Upper lobe of right lung (tissue), 1 donor: ENCODE data around the gene FAM168B. TPM values are rescaled to one million over a fixed set of nuclear protein-coding genes. Genes with fewer than 3 reads are reported as not detected.
A peak's percentile ranks its signal among the peaks of the same experiment; 100 is the strongest.

Source experiments
- ATAC-seq: fragments of 200-7000 bp; cut with Tn5 transposase; one replicate; pipeline ENCODE4 v1.9.1; 2020; ENCODE audit warnings: mild to moderate bottlenecking, moderate library complexity
- DNase-seq: peaks from one replicate; pipeline ENCODE4 v3.0.0-alpha.2; 2020
- H3K27ac ChIP-seq: fragments of 200-600 bp; one replicate; pipeline ENCODE4 v1.8.0; 2022
- H3K27me3 ChIP-seq: fragments of 200-600 bp; one replicate; pipeline ENCODE4 v1.8.0; 2022; ENCODE audit warnings: mild to moderate bottlenecking
- H3K36me3 ChIP-seq: fragments of 200-600 bp; one replicate; pipeline ENCODE4 v1.8.0; 2022
- H3K4me1 ChIP-seq: fragments of 200-600 bp; one replicate; pipeline ENCODE4 v1.8.0; 2022
- H3K4me3 ChIP-seq: fragments of 200-600 bp; one replicate; pipeline ENCODE4 v1.8.0; 2022; ENCODE audit warnings: mild to moderate bottlenecking
- H3K9me3 ChIP-seq: fragments of 200-600 bp; one replicate; pipeline ENCODE4 v1.8.0; 2022
- intact Hi-C: fragments of 100-400 bp; cut with DNase I; formaldehyde crosslinking; loops from one replicate; pipeline ENCODE4 v1.11.0; 2022
- total RNA-seq: library from RNA; stranded (reverse); fragmentation: NEBNext Ultra II Directional; extraction: Animal tissue kit (Norgen Biotek cat#: 25700); gene quantifications from one replicate; pipeline ENCODE4 v1.2.1, GENCODE V29; 2021
- TF ChIP-seq, protein P1 (sequence below): fragments of 200-600 bp; IDR thresholded peaks from one replicate; pipeline ENCODE4 v1.8.0; 2022; ENCODE audit warnings: antibody characterized with exemption
- donor health status: DM: no; HTN: yes; CAD: no; lungs with severe emphysema.

Gene FAM168B
- total RNA-seq, 1 donor from 2014 or later = 77.8 TPM

DNA sequence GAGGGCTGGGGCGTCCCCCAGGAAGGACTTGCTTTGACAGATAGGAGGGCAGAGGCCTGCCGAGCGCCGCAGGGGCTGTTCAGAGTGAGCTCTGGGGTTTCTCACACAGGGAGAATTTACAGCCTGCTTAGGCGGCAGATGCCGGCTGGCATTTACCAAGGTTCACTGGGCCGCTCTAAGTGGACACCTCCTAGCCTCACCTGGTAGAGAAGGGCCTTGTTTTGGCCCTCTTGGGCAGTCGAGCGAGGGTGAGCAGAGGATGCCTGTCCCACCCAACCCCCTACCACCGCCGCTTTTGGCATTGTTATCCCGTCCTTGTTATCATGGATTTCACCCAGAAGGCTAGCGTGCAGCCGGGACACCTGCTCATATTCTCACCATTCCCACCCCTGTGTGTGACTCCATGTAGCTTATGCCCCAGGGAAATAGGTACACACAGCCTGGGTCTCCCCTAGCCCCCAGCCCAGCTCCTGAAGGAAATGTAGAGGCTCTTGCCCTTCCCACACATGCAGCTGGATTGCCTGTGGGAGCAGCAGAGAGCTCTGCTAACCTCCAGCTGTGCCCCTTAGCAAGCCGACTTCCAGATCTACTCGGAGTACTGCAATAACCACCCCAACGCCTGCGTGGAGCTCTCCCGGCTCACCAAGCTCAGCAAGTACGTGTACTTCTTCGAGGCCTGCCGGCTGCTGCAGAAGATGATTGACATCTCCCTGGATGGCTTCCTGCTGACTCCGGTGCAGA, 52.4 kb downstream of the FAM168B start:
- intact Hi-C loops = no loop called here
- no peak overlapping the region for H3K27ac ChIP-seq
- DNase-seq = no peak

DNA sequence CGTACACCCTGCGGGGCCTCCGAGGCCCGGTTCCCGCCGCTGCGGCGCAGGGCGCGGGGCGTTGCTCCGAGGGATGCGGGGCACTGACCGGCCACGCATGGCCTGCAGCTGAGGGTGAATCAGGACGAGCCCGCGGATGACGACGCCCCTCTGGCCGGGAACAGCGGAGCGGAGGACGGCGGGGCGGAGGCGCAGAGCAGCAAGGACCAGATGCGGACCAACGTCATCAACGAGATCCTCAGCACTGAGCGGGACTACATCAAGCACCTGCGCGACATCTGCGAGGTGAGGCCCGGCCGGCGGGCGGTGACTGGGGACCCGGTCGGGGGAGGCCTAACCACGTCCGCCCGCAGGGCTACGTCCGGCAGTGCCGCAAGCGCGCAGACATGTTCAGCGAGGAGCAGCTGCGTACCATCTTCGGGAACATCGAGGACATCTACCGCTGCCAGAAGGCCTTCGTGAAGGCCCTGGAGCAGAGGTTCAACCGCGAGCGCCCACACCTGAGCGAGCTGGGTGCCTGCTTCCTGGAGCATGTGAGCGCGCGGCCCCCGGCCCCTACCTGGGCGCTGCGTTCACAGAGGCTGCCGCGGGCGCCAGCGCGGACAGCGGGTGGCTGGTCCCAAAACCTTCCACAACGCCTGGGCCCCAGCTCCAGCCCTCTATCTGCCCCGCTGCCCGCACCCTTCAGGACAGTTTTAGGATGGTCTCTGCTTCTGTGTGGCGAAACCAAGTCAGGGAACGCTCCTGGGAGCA, 53.2 kb downstream of the FAM168B start:
- no peaks in the 10 kb centered on the region for H3K4me1 ChIP-seq
- ATAC-seq = no peak
- no peak overlapping the region for H3K4me3 ChIP-seq
- intact Hi-C loops = no loop called here
- H3K9me3 ChIP-seq = no peaks in the 10 kb centered on the region
- H3K36me3 ChIP-seq = no peaks in the 10 kb centered on the region
- TF ChIP-seq, protein P1, sequence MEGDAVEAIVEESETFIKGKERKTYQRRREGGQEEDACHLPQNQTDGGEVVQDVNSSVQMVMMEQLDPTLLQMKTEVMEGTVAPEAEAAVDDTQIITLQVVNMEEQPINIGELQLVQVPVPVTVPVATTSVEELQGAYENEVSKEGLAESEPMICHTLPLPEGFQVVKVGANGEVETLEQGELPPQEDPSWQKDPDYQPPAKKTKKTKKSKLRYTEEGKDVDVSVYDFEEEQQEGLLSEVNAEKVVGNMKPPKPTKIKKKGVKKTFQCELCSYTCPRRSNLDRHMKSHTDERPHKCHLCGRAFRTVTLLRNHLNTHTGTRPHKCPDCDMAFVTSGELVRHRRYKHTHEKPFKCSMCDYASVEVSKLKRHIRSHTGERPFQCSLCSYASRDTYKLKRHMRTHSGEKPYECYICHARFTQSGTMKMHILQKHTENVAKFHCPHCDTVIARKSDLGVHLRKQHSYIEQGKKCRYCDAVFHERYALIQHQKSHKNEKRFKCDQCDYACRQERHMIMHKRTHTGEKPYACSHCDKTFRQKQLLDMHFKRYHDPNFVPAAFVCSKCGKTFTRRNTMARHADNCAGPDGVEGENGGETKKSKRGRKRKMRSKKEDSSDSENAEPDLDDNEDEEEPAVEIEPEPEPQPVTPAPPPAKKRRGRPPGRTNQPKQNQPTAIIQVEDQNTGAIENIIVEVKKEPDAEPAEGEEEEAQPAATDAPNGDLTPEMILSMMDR = no peak
- H3K27ac ChIP-seq = no peak overlapping the region
- H3K27me3 ChIP-seq = peaks cover 26% of the 10 kb centered on the region
- DNase-seq = peak; percentile 58

More for the DNA sequence above, 52.4 kb downstream of the FAM168B start:
- Histone ChIP-seq H3K36me3 (no peaks in the 10 kb centered on the region), H3K4me1 (no peaks in the 10 kb centered on the region), H3K4me3 (no peak overlapping the region), H3K27me3 (peaks cover 19% of the 10 kb centered on the region), H3K9me3 (no peaks in the 10 kb centered on the region)
- ATAC-seq = no peak
- TF ChIP-seq, protein P1 = no peak

DNA sequence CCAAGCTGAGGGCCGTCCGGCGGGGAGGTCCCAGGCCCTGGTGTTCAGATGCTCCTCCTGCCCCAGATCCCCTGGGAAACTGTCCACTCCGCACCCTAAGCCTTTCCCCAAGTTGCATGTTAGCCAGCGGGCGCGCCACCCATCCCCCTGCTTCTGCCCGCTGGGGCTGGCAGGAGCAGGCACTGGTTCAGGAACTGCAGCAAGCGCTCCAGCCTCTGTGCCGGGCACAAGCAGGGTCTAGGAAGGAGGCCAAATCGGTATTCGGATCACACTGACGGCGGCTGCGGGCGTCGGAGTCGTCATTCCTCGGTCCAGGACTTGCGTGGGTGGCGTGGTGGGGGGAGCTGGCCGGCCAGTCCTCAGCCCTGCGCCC, 53.7 kb downstream of the FAM168B start:
- H3K27me3 ChIP-seq = peaks cover 27% of the 10 kb centered on the region
- peak; percentile 56 for DNase-seq

DNA sequence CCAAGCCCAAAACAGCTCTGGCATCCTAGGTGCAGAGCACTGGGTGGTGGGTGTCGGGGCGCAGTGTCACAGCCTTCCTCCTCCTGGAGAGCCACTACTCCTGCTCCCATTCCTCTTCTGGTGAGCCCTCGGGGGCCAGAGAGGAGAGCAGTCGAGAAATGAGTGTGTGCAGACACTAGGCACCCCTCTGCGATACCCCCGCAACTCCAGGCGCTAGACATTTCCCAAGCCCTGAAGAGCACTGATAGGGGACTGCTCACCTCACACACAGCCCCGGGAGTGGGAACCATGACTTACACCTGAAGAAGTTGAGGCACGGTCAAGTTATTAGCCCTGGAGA, 54.2 kb downstream of the FAM168B start:
- Histone ChIP-seq H3K36me3 (no peaks in the 10 kb centered on the region), H3K27me3 (peaks cover 32% of the 10 kb centered on the region), H3K27ac (no peak overlapping the region), H3K4me1 (no peaks in the 10 kb centered on the region), H3K4me3 (no peak overlapping the region), H3K9me3 (no peaks in the 10 kb centered on the region)
- TF ChIP-seq, protein P1 = no peak
- intact Hi-C loops = no loop called here
- no peak for ATAC-seq
- DNase-seq = no peak

More for the DNA sequence above, 53.7 kb downstream of the FAM168B start:
- H3K4me1 ChIP-seq = no peaks in the 10 kb centered on the region
- H3K9me3 ChIP-seq = no peaks in the 10 kb centered on the region
- TF ChIP-seq, protein P1 = no peak
- no peak overlapping the region for H3K27ac ChIP-seq
- intact Hi-C loops = no loop called here
- H3K4me3 ChIP-seq = no peak overlapping the region
- no peaks in the 10 kb centered on the region for H3K36me3 ChIP-seq
- no peak for ATAC-seq

DNA sequence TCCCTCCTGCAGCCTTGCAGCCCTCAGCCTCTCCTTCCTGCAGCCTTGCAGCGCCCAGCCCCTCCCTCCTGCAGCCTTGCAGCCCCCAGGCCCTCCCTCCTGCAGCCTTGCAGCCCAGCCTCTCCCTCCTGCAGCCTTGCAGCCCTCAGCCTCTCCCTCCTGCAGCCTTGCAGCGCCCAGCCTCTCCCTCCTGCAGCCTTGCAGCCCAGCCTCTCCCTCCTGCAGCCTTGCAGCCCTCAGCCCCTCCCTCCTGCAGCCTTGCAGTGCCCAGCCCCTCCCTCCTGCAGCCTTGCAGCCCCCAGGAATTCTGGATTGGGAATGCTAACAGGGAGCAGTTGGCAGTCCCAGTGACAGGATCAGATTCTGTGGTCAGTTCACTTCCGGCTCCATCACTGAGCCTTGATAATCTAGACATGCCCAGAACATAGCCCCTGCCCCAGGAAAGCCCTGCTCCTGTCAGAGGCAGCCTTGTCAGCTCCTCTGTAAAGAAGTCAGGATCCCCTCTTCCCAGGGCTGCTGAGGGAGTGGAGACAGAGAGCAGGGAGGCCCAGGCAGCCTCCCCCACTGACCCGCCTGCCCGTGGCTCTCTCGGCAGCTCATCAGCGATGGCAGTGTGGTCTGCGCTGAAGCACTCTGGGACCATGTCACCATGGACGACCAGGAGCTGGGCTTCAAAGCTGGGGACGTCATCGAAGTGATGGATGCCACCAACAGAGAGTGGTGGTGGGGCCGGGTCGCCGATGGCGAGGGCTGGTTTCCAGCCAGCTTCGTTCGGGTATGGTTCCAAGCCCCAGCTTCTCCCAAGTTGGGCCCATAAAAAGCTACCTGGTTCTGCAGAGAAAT, 54.8 kb downstream of the FAM168B start:
- H3K27me3 ChIP-seq = peaks cover 35% of the 10 kb centered on the region
- no peak overlapping the region for H3K27ac ChIP-seq
- ATAC-seq (no peak), DNase-seq (peak; percentile 49)
- no peak overlapping the region for H3K4me3 ChIP-seq
- TF ChIP-seq, protein P1 = no peak
- H3K9me3 ChIP-seq = no peaks in the 10 kb centered on the region
- no peaks in the 10 kb centered on the region for H3K36me3 ChIP-seq
- H3K4me1 ChIP-seq = no peaks in the 10 kb centered on the region
- intact Hi-C loops = no loop called here
